C4-2B (cell line): ENCODE data around the gene GGACT.

Source experiments
- H3K27ac ChIP-seq: fragments of 450-650 bp; 2 replicates; pipeline ENCODE4 v1.5.1; 2017
- ZFX ChIP-seq: fragments of 450-650 bp; IDR thresholded peaks from 2 replicates; pipeline ENCODE4 v1.6.1; 2017
- TF ChIP-seq, protein P1 (sequence below): fragments of 450-650 bp; conservative IDR thresholded peaks from 2 replicates; pipeline ENCODE4 v1.5.1; 2017; ENCODE audit warnings: mild to moderate bottlenecking

GGACT gene

DNA sequence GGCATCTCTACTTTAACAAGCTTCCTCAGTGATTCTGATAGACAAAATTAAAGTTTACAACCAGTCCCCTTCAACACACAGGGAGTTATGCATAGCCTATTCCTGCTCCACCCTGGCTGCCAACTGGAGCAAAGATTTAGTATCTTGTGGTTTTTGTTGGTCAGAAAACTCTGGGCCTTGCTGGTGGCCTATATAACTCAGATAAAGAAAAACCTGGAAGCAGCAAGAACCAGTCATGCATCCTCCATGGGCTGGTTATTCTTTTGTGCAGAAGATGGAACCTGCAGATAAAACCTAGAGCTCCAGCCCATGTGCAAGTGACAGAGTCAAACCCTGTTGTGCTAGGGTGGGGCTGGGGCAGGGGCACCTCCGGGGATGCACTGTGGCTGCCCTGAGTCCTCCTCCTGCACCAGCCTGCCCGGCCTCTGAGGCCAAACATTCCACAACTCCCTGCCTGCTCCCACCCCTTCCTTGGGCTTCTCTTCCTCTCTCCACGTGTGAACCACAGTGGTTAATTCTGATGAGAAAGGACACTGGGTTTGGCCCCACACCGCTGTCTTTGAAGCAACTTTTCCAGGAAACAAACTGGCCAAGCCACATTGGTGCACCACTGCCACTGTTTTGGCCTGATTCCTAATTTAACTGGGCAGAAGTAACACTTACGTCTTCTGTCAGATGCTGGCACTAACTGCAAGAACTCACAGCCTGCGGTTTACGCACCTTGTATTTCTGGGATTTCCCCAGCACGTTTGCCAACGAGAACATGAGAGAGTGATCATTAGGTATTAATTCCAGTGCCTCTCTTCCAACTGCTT lies 23.3 kb upstream of the GGACT start:
- H3K27ac ChIP-seq = no peak overlapping the region
- TF ChIP-seq, protein P1, sequence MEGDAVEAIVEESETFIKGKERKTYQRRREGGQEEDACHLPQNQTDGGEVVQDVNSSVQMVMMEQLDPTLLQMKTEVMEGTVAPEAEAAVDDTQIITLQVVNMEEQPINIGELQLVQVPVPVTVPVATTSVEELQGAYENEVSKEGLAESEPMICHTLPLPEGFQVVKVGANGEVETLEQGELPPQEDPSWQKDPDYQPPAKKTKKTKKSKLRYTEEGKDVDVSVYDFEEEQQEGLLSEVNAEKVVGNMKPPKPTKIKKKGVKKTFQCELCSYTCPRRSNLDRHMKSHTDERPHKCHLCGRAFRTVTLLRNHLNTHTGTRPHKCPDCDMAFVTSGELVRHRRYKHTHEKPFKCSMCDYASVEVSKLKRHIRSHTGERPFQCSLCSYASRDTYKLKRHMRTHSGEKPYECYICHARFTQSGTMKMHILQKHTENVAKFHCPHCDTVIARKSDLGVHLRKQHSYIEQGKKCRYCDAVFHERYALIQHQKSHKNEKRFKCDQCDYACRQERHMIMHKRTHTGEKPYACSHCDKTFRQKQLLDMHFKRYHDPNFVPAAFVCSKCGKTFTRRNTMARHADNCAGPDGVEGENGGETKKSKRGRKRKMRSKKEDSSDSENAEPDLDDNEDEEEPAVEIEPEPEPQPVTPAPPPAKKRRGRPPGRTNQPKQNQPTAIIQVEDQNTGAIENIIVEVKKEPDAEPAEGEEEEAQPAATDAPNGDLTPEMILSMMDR = no peak
- no peak for TF ChIP-seq ZFX

DNA sequence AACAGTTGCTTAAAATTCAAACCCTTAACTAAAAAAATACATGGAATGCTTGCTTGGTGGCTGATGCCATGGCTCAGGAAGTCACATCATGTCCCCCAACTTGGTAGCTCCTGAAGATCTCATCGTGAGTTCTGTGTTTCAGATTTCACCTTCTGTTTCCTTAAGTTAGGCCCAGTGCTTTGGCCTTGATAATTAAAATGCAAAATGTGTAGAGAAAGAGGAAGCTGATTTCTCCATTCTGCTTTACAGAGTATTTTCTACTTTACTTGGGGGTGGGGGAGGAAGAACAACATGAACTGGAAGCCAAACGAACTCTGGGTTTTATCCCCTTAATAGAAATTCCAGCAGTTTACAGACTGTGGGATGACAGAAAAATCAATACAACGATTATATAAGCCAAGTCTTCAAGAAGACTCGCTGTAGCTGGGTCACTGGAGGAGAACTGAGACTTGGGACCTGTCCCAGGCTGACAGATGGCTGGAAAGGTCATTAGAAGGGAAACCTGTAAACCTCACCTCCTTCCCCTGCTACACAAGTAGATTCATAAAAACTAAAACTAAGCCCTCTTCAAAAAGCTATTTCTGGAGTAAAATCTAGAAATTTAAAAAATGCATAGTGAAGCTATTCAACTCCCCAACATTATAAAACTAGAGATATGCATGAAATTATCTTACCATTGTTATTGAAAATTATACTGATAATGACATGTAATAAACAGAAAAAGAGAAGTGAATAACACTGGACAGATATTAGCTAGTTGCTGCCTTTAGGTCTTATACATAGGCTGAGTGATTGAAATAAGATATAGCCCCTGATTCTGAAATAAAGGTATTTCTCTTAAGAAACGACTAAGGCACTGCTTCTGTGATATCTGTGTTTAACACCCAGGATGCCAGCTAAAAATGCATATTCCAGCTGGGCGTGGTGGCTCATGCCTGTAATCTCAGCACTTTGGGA lies 22.1 kb upstream of the GGACT start:
- no peak for TF ChIP-seq ZFX
- TF ChIP-seq, protein P1 = no peak
- no peak overlapping the region for H3K27ac ChIP-seq

DNA sequence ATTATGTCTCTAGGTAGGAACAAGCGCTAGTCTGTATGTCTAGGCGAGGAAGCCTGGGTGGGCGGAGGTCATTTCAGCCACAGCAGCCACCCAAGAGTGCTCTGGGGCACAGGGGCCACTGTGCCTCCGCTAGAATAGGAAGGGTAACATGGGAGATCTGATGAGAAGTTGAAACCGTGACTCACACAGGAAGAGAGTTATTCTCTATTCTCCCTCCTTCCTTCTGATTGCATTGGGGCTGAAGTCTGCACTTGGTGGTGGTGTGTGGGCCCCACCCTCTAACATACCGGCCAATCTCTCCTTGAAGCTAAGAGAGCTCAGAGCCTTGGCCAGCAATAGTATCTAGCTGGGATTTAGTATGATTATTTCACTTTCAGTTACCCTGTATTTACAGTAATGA lies 20.3 kb upstream of the GGACT start:
- no peak for TF ChIP-seq ZFX
- TF ChIP-seq, protein P1 = no peak

DNA sequence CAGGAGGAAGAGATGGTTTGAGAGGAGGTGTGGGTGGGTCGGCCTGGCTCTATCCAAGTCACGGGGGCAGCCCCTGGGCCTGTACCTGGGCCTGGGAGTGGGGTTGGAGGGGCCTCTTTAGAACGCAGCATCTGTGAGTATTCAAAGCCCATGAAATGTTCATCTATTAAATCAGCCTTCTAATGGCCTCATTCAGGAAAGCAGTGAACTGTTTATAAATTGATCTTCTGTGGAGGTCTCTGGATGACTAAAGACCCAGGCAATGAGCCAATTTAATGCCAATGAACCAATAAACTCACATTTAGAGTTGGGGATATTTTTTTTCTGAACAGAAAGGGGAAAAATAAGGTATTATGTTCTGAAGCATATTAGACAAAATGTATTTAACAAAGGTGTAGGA lies 19.9 kb upstream of the GGACT start:
- TF ChIP-seq, protein P1 = no peak
- TF ChIP-seq ZFX = no peak
- no peak overlapping the region for H3K27ac ChIP-seq

More for the DNA sequence above, 20.3 kb upstream of the GGACT start:
- H3K27ac ChIP-seq = no peak overlapping the region

DNA sequence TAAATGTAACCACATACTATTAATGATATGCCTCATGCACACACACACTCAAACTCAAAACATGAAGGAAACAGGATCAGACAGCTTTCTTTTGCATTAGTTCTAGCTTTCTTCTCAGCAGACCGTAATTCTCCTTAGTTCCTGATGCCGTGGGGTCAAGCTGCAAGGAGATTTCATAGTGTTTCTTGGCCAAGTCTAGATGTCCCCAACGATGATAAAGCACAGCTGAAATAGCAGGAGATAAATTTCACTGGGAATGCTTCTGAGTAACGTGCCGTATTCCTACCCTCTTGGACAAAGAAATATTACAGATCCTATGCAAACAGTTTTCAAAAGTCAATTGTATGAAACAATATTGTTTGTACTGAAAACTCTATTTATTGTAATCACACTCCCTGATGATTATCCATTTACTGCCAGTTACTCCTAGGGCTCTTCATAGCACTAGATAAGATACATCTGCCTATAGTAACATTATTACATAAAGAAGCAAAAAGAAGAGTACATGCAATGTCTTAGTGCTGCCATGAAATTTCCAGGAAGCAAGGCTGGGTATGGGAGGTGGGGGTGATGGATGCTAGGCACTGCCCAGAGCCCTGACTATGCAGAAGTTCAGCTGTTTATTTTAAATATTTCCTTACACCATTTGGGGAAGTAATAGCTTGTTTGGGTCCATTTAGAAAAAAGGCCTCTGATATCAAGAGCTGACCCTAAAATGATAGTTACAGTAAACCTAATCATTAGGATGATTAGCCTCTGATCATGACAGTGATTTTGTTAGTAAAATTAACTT lies 16.5 kb upstream of the GGACT start:
- TF ChIP-seq, protein P1 = no peak
- no peak for TF ChIP-seq ZFX

DNA sequence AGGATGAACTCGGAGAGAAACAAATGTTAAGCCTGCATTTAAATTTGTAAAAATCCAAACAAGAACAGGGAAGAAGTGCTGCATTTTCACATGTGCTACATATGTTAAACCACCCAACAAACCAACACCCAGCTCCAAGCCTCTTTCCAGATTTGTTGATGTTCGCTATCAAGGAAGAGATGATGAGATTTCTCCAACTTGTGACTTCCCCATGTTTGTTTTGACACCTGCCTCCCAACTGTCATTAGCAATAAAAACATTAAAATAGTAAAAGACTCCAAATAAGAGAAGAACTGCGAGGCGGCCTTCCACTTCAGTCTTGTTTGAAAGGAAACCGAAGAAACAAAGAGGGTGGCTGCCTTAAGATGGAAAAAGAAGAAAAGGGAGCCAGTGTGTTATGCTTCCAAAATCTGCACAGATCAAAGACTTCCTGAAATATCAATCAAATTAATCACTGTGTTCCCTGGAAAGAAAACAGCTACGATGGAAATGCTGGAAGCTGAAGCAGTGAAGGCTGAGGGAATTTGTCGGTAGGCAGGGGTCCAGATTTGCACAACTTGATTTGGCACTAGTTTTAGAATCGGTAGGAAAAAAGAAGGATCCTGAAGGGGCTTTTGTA lies 14.0 kb upstream of the GGACT start:
- TF ChIP-seq, protein P1 = no peak
- TF ChIP-seq ZFX = no peak
- H3K27ac ChIP-seq = no peak overlapping the region

More for the DNA sequence above, 16.5 kb upstream of the GGACT start:
- no peak overlapping the region for H3K27ac ChIP-seq
